HEK293T (cell line): ENCODE data around the gene KLHDC4.

ENCODE experiments used
- FOXM1 ChIP-seq: fragments of 450-650 bp; IDR thresholded peaks from 2 replicates; pipeline ENCODE4 v1.6.1; 2017; ENCODE audit warnings: mild to moderate bottlenecking, borderline replicate concordance
- NFRKB ChIP-seq: fragments of 450-650 bp; IDR thresholded peaks from 2 replicates; pipeline ENCODE4 v1.6.1; 2016; ENCODE audit warnings: mild to moderate bottlenecking, moderate library complexity

DNA sequence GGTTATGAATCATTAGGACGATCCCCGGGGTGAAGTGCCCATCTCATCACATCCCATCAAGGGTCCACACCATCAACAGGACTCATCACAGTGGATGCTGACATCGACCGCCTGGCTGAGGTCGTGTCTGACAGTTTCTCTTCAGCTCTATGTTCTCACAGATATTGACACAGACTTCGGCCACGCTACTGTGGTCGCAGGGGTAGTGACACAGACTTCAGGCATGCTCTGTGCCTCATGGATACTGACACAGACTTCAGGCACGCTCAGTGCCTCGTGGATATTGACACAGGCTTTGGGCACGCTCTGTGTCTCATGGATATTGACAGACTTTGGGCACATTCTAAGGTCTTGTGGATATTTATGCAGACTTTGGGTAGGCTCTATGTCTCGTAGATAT, 50.1 kb downstream of the KLHDC4 start:
- TF ChIP-seq NFRKB (no peak), FOXM1 (no peak)
